Effector memory CD4-positive, alpha-beta T cell (primary cell): ENCODE results near the gene TNKS1BP1.

Experiments
- DNase-seq, 3 donors: peaks; one replicate each; pipeline ENCODE4 v3.0.0-alpha.2; 2020
- H3K27ac ChIP-seq: 2 replicates; pipeline ENCODE4 v1.7.0; 2013; ENCODE audit warnings: mild to moderate bottlenecking, low read length, moderate library complexity; ENCODE audit not compliant: insufficient read depth, poor library complexity, severe bottlenecking
- H3K27me3 ChIP-seq: replicated peaks from 2 replicates; pipeline ENCODE4 v1.7.0; 2013; ENCODE audit warnings: mild to moderate bottlenecking, low read length; ENCODE audit not compliant: insufficient read depth, control insufficient read depth, poor library complexity, severe bottlenecking
- H3K36me3 ChIP-seq: 2 replicates; pipeline ENCODE4 v1.7.0; 2013; ENCODE audit warnings: mild to moderate bottlenecking, low read length, moderate library complexity; ENCODE audit not compliant: control insufficient read depth, insufficient read depth
- H3K4me1 ChIP-seq: 2 replicates; pipeline ENCODE4 v1.7.0; 2013; ENCODE audit warnings: low read length, mild to moderate bottlenecking; ENCODE audit not compliant: control insufficient read depth, insufficient read depth, poor library complexity, severe bottlenecking
- H3K4me3 ChIP-seq: 2 replicates; pipeline ENCODE4 v1.7.0; 2013; ENCODE audit warnings: low read length, low read depth, mild to moderate bottlenecking; ENCODE audit not compliant: insufficient read depth, poor library complexity, severe bottlenecking
- H3K9me3 ChIP-seq: 2 replicates; pipeline ENCODE4 v1.7.0; 2013; ENCODE audit warnings: mild to moderate bottlenecking, low read length, moderate library complexity; ENCODE audit not compliant: control insufficient read depth

The TNKS1BP1 gene

GRCh38 chr11:57322256-57323166, 2.2 kb downstream of the TNKS1BP1 start:
- no peaks in the 10 kb centered on the region for H3K9me3 ChIP-seq
- no peak overlapping the region for H3K4me3 ChIP-seq
- peaks cover 16% of the 10 kb centered on the region for H3K4me1 ChIP-seq
- H3K27ac ChIP-seq: no peak overlapping the region
- peaks cover 9% of the 10 kb centered on the region for H3K36me3 ChIP-seq
- DNase-seq: no peak
- H3K27me3 ChIP-seq: no peaks in the 10 kb centered on the region

- no peak for DNase-seq
- no peaks in the 10 kb centered on the region for H3K9me3 ChIP-seq
- H3K27ac ChIP-seq: no peak overlapping the region
- H3K27me3 ChIP-seq: no peaks in the 10 kb centered on the region
- no peak overlapping the region for H3K4me3 ChIP-seq
- H3K4me1 ChIP-seq: peaks cover 16% of the 10 kb centered on the region
- peaks cover 1% of the 10 kb centered on the region for H3K36me3 ChIP-seq
Measured at GRCh38 chr11:57321388-57322255, 3.1 kb downstream of the TNKS1BP1 start.

GRCh38 chr11:57320719-57321387, 3.9 kb downstream of the TNKS1BP1 start:
- Histone ChIP-seq H3K4me3 (no peak overlapping the region), H3K4me1 (peaks cover 12% of the 10 kb centered on the region), H3K27ac (no peak overlapping the region), H3K27me3 (no peaks in the 10 kb centered on the region), H3K36me3 (no peaks in the 10 kb centered on the region), H3K9me3 (no peaks in the 10 kb centered on the region)
- DNase-seq: no peak

GRCh38 chr11:57320067-57320718, 4.6 kb downstream of the TNKS1BP1 start:
- Histone ChIP-seq H3K36me3 (no peaks in the 10 kb centered on the region), H3K27ac (no peak overlapping the region), H3K4me3 (no peak overlapping the region), H3K4me1 (peaks cover 5% of the 10 kb centered on the region), H3K9me3 (no peaks in the 10 kb centered on the region), H3K27me3 (no peaks in the 10 kb centered on the region)
- DNase-seq: no peak

- Histone ChIP-seq H3K36me3 (peaks cover 4% of the 10 kb centered on the region), H3K4me3 (no peak overlapping the region), H3K4me1 (no peaks in the 10 kb centered on the region), H3K27me3 (no peaks in the 10 kb centered on the region), H3K9me3 (no peaks in the 10 kb centered on the region), H3K27ac (no peak overlapping the region)
- DNase-seq: no peak
Measured at GRCh38 chr11:57318178-57318577, 6.6 kb downstream of the TNKS1BP1 start.

- Histone ChIP-seq H3K27me3 (no peaks in the 10 kb centered on the region), H3K4me1 (peaks cover 4% of the 10 kb centered on the region), H3K9me3 (no peaks in the 10 kb centered on the region), H3K27ac (no peak overlapping the region), H3K36me3 (peaks cover 5% of the 10 kb centered on the region), H3K4me3 (no peak overlapping the region)
- DNase-seq: no peak
Measured at GRCh38 chr11:57316017-57316416, 8.7 kb downstream of the TNKS1BP1 start.

- peaks cover 7% of the 10 kb centered on the region for H3K4me1 ChIP-seq
- H3K36me3 ChIP-seq: peaks cover 5% of the 10 kb centered on the region
- H3K27me3 ChIP-seq: no peaks in the 10 kb centered on the region
- H3K27ac ChIP-seq: no peak overlapping the region
- no peaks in the 10 kb centered on the region for H3K9me3 ChIP-seq
- DNase-seq: no peak
- H3K4me3 ChIP-seq: no peak overlapping the region
Measured at GRCh38 chr11:57315491-57315890, 9.3 kb downstream of the TNKS1BP1 start.

- Histone ChIP-seq H3K36me3 (peaks cover 5% of the 10 kb centered on the region), H3K9me3 (no peaks in the 10 kb centered on the region), H3K27me3 (no peaks in the 10 kb centered on the region), H3K27ac (no peak overlapping the region), H3K4me3 (no peak overlapping the region), H3K4me1 (peaks cover 7% of the 10 kb centered on the region)
- DNase-seq: no peak
Measured at GRCh38 chr11:57314221-57314973, 10.4 kb downstream of the TNKS1BP1 start.

GRCh38 chr11:57313788-57314135, 11.0 kb downstream of the TNKS1BP1 start:
- H3K27ac ChIP-seq: no peak overlapping the region
- no peaks in the 10 kb centered on the region for H3K27me3 ChIP-seq
- no peaks in the 10 kb centered on the region for H3K9me3 ChIP-seq
- H3K4me3 ChIP-seq: no peak overlapping the region
- peaks cover 7% of the 10 kb centered on the region for H3K4me1 ChIP-seq
- H3K36me3 ChIP-seq: peaks cover 5% of the 10 kb centered on the region
- no peak for DNase-seq
